IMR-90 (cell line): ENCODE measurements around the gene USP32. TPM values are rescaled to one million over a fixed set of nuclear protein-coding genes. Genes with fewer than 3 reads are reported as not detected.

ENCODE experiments used
- ATAC-seq: fragments of 200-7000 bp; cut with Tn5 transposase; 2 replicates; pipeline ENCODE4 v1.9.1; 2020; ENCODE audit warnings: low read depth, mild to moderate bottlenecking, moderate library complexity
- BruUV-seq: library from RNA; stranded (reverse); fragments of 400-500 nt; replicated peaks from 2 replicates; lab custom pipeline; 2021; lab: Mats Ljungman, UMichigan
- CTCF ChIA-PET: fragments of 300-600 bp; formaldehyde crosslinking; extraction: SDS; loops from one replicate; lab custom pipeline; 2021; ENCODE audit warnings: antibody characterized with exemption; lab: Yijun Ruan, JAX
- POLR2A ChIA-PET: fragments of 300-600 bp; sonication (Branson Sonifier 250); formaldehyde crosslinking; loops from one replicate; lab custom pipeline; 2022; ENCODE audit warnings: antibody characterized with exemption; ENCODE audit not compliant: unreplicated experiment; lab: Charles Lee
- DNase-seq: peaks from one replicate; pipeline ENCODE4 v3.0.0; 2013
- H2AFZ ChIP-seq: replicated peaks from 2 replicates; pipeline ENCODE3; 2013; ENCODE audit warnings: low read length, mild to moderate bottlenecking; ENCODE audit not compliant: poor library complexity
- H2AK5ac ChIP-seq: 2 replicates; pipeline ENCODE4 v1.6.1; 2013; ENCODE audit warnings: low read depth, low read length, inconsistent platforms
- H2AK9ac ChIP-seq: replicated peaks from 2 replicates; pipeline ENCODE3; 2013; ENCODE audit warnings: mild to moderate bottlenecking, low read depth, low read length, moderate library complexity; ENCODE audit not compliant: poor library complexity
- H2BK120ac ChIP-seq: 2 replicates; pipeline ENCODE4 v1.6.1; 2013; ENCODE audit warnings: low read depth, low read length, inconsistent platforms
- H2BK15ac ChIP-seq: 3 replicates; pipeline ENCODE4 v1.6.1; 2013; ENCODE audit warnings: low read depth, low read length, inconsistent platforms
- H2BK20ac ChIP-seq: 2 replicates; pipeline ENCODE4 v1.6.1; 2013; ENCODE audit warnings: low read depth, mild to moderate bottlenecking, inconsistent platforms, low read length, moderate library complexity
- H2BK5ac ChIP-seq: 2 replicates; pipeline ENCODE4 v1.6.1; 2013; ENCODE audit warnings: mild to moderate bottlenecking, low read depth, low read length, inconsistent platforms; ENCODE audit not compliant: poor library complexity, severe bottlenecking
- H3K14ac ChIP-seq: replicated peaks from 2 replicates; pipeline ENCODE4 v1.6.1; 2013; ENCODE audit warnings: low read depth, low read length, inconsistent platforms
- H3K18ac ChIP-seq: 2 replicates; pipeline ENCODE4 v1.6.1; 2013; ENCODE audit warnings: low read depth, low read length, control low read depth
- H3K23ac ChIP-seq: 2 replicates; pipeline ENCODE4 v1.6.1; 2013; ENCODE audit warnings: low read depth, low read length, inconsistent platforms
- H3K27ac ChIP-seq: 2 replicates; pipeline ENCODE4 v1.5.1; 2013; ENCODE audit warnings: mild to moderate bottlenecking, control low read depth, low read length; ENCODE audit not compliant: insufficient read depth
- H3K27me3 ChIP-seq: 2 replicates; pipeline ENCODE4 v1.6.1; 2013; ENCODE audit warnings: low read length; ENCODE audit not compliant: control insufficient read depth, insufficient read depth
- H3K36me3 ChIP-seq: 2 replicates; pipeline ENCODE4 v1.6.1; 2013; ENCODE audit warnings: low read length, mixed read lengths; ENCODE audit not compliant: control insufficient read depth, insufficient read depth
- H3K4ac ChIP-seq: 2 replicates; pipeline ENCODE4 v1.6.1; 2013; ENCODE audit warnings: low read depth, low read length, inconsistent platforms
- H3K4me1 ChIP-seq: 2 replicates; pipeline ENCODE4 v1.6.1; 2013; ENCODE audit warnings: low read length, mixed read lengths; ENCODE audit not compliant: control insufficient read depth, insufficient read depth
- H3K4me2 ChIP-seq: 2 replicates; pipeline ENCODE4 v1.6.1; 2013; ENCODE audit warnings: low read depth, mild to moderate bottlenecking, control low read depth, low read length, moderate library complexity
- H3K4me3 ChIP-seq: 2 replicates; pipeline ENCODE4 v1.5.1; 2013; ENCODE audit warnings: low read depth, mild to moderate bottlenecking, control low read depth, low read length, moderate library complexity; ENCODE audit not compliant: insufficient read depth
- H3K56ac ChIP-seq: 2 replicates; pipeline ENCODE4 v1.6.1; 2013; ENCODE audit warnings: low read length, inconsistent platforms; ENCODE audit not compliant: insufficient read depth; ENCODE audit errors: extremely low read depth
- H3K79me1 ChIP-seq, 2 experiments: 2 replicates each; pipeline ENCODE4 v1.6.1; 2013; ENCODE audit warnings: low read length in 2 of 2, inconsistent platforms in 1 of 2, low read depth in 1 of 2
- H3K9ac ChIP-seq: 2 replicates; pipeline ENCODE4 v1.6.1; 2013; ENCODE audit warnings: low read depth, low read length, control low read depth
- H3K9me1 ChIP-seq: 2 replicates; pipeline ENCODE4 v1.6.1; 2013; ENCODE audit warnings: low read length, inconsistent platforms; ENCODE audit not compliant: insufficient read depth
- H3K9me3 ChIP-seq: 2 replicates; pipeline ENCODE4 v1.6.1; 2013; ENCODE audit warnings: low read length; ENCODE audit not compliant: control insufficient read depth, insufficient read depth
- H4K20me1 ChIP-seq: 2 replicates; pipeline ENCODE4 v1.6.1; 2013; ENCODE audit warnings: low read length, inconsistent platforms; ENCODE audit not compliant: insufficient read depth
- H4K5ac ChIP-seq: 2 replicates; pipeline ENCODE4 v1.6.1; 2013; ENCODE audit warnings: mild to moderate bottlenecking, low read depth, low read length, control low read depth
- H4K8ac ChIP-seq, 2 experiments: 2 replicates each; pipeline ENCODE4 v1.6.1; 2013; ENCODE audit warnings: low read depth in 2 of 2, low read length in 2 of 2, control low read depth in 1 of 2, inconsistent platforms in 1 of 2
- H4K91ac ChIP-seq: 2 replicates; pipeline ENCODE4 v1.6.1; 2013; ENCODE audit warnings: low read depth, low read length, inconsistent platforms; ENCODE audit not compliant: insufficient read depth
- CHD1 ChIP-seq: IDR thresholded peaks from 2 replicates; pipeline ENCODE4 v1.6.1; 2012; ENCODE audit warnings: low read depth, low read length, improper control_type of control experiment
- CTCF ChIP-seq: conservative IDR thresholded peaks from 2 replicates; pipeline ENCODE4 v1.5.1; 2012; ENCODE audit warnings: mild to moderate bottlenecking, low read depth, low read length, improper control_type of control experiment
- FOS ChIP-seq: fragments of 150-350 bp; IDR thresholded peaks from 2 replicates; pipeline ENCODE4 v1.6.1; 2016; ENCODE audit warnings: low read depth, low read length
- MAFK ChIP-seq: IDR thresholded peaks from 2 replicates; pipeline ENCODE4 v1.6.1; 2012; ENCODE audit warnings: low read depth, low read length, improper control_type of control experiment
- MAZ ChIP-seq: IDR thresholded peaks from 2 replicates; pipeline ENCODE4 v1.6.1; 2012; ENCODE audit warnings: low read depth, mild to moderate bottlenecking, low read length, improper control_type of control experiment, moderate library complexity, borderline replicate concordance
- MXI1 ChIP-seq: IDR thresholded peaks from 2 replicates; pipeline ENCODE4 v1.6.1; 2012; ENCODE audit warnings: low read depth, mild to moderate bottlenecking, low read length, moderate library complexity, borderline replicate concordance
- NFE2L2 ChIP-seq: fragments of 150-350 bp; IDR thresholded peaks from 2 replicates; pipeline ENCODE4 v1.6.1; 2016; ENCODE audit warnings: low read depth, mild to moderate bottlenecking, low read length
- POLR2A ChIP-seq: IDR thresholded peaks from 2 replicates; pipeline ENCODE4 v1.6.1; 2012; ENCODE audit warnings: mild to moderate bottlenecking, low read depth, low read length
- RAD21 ChIP-seq: IDR thresholded peaks from 2 replicates; pipeline ENCODE4 v1.6.1; 2012; ENCODE audit warnings: low read length, improper control_type of control experiment
- RCOR1 ChIP-seq: IDR thresholded peaks from 2 replicates; pipeline ENCODE4 v1.6.1; 2012; ENCODE audit warnings: mild to moderate bottlenecking, low read length, improper control_type of control experiment; ENCODE audit not compliant: insufficient replicate concordance
- SMC3 ChIP-seq: fragments of 150-350 bp; IDR thresholded peaks from 2 replicates; pipeline ENCODE4 v1.6.1; 2016; ENCODE audit warnings: low read depth, mild to moderate bottlenecking, antibody characterized with exemption, low read length, moderate library complexity
- USF2 ChIP-seq: fragments of 150-350 bp; IDR thresholded peaks from 2 replicates; pipeline ENCODE4 v1.6.1; 2017; ENCODE audit warnings: mild to moderate bottlenecking, antibody characterized with exemption, low read length, low read depth
- WGBS, 2 experiments: methylation state at CpG; one replicate each; pipeline versions ENCODE4 v1.1.5 to v1.1.7; 2013; ENCODE audit warnings: missing lambda C conversion rate in 2 of 2; ENCODE audit not compliant: insufficient read length in 1 of 2; ENCODE audit errors: extremely low coverage in 2 of 2; 5-methylcytosine and 5-hydroxymethylcytosine counted together
- dilution Hi-C: fragments of 300-500 bp; cut with HindIII; formaldehyde crosslinking; loops from one replicate; pipeline ENCODE4 v1.14.3; 2018; ENCODE audit warnings: low sequenced_read_pairs; ENCODE audit not compliant: unreplicated experiment
- in situ Hi-C: fragments of 300-500 bp; cut with MboI; formaldehyde crosslinking; loops from 3 replicates; pipeline ENCODE4 v1.14.3; 2019; ENCODE audit warnings: low sequenced_read_pairs, inconsistent platforms, mixed read lengths
- intact Hi-C: fragments of 100-400 bp; cut with micrococcal nuclease; formaldehyde crosslinking; loops from 2 replicates; pipeline ENCODE4 v1.10.0; 2022
- polyA plus RNA-seq, 3 experiments: library from polyadenylated mRNA; depleted of rRNA; stranded (reverse); fragments of >200 nt; gene quantifications; 2 replicates each; pipeline ENCODE4 v1.2.3, GENCODE V29; 2012; ENCODE audit warnings: low replicate concordance in 1 of 3
- total RNA-seq: library from RNA; depleted of rRNA; stranded (reverse); fragments of >200 nt; gene quantifications from 2 replicates; pipeline ENCODE4 v1.2.3, GENCODE V29; 2012

USP32 gene
- total and polyA plus RNA-seq, 2 of the 4 experiments (the other 2 are of a cell fraction) = 16.8 to 46.8 TPM

GRCh38 chr17:60351012-60351695 is 40.8 kb downstream of the USP32 start:
- H3K14ac ChIP-seq = no peak overlapping the region
- dilution Hi-C loops = no loop called here
- H2AFZ ChIP-seq = no peak overlapping the region
- H2BK5ac ChIP-seq = no peak overlapping the region
- no peak overlapping the region for H4K91ac ChIP-seq
- ChIA-PET CTCF (interaction anchor here (0.9 kb wide), 1 partner anchor 13 kb away, joined by 3 read pairs; no protein-coding TSS in a partner anchor), POLR2A (no interaction called here)
- in situ Hi-C loops = no loop called here
- H3K27me3 ChIP-seq = no peaks in the 10 kb centered on the region
- H2AK5ac ChIP-seq = no peak overlapping the region
- no peak overlapping the region for H3K23ac ChIP-seq
- H3K56ac ChIP-seq = no peak overlapping the region
- no peak for ATAC-seq
- DNase-seq = no peak
- peaks cover 3% of the 10 kb centered on the region for H3K9me1 ChIP-seq
- no peak overlapping the region for H2BK20ac ChIP-seq
- no peak overlapping the region for H3K4me3 ChIP-seq
- no peak overlapping the region for H2BK120ac ChIP-seq
- H2BK15ac ChIP-seq = no peak overlapping the region
- peaks cover 54 to 73% of the 10 kb centered on the region in 2 experiments for H3K79me1 ChIP-seq
- H3K27ac ChIP-seq = no peak overlapping the region
- peaks cover 67% of the 10 kb centered on the region for H4K20me1 ChIP-seq
- no peak overlapping the region for H3K4me2 ChIP-seq
- H4K8ac ChIP-seq = no peak overlapping the region
- no peaks in the 10 kb centered on the region for H3K36me3 ChIP-seq
- no peak overlapping the region for H4K5ac ChIP-seq
- H3K4ac ChIP-seq = no peak overlapping the region
- H3K9ac ChIP-seq = no peak overlapping the region
- no peak overlapping the region for H3K18ac ChIP-seq
- H2AK9ac ChIP-seq = no peak overlapping the region
- intact Hi-C loops = loop anchor here (5.0 kb wide), 1 partner anchor 34 kb away; no protein-coding TSS in a partner anchor
- H3K9me3 ChIP-seq = peaks cover under 1% of the 10 kb centered on the region; the same call in 1 of the 2 replicates
- TF ChIP-seq RCOR1 = no peak
- no peak for TF ChIP-seq RAD21
- no peak for TF ChIP-seq SMC3
- no peak for TF ChIP-seq FOS
- TF ChIP-seq MAFK = no peak
- no peak for TF ChIP-seq USF2
- TF ChIP-seq NFE2L2 = no peak
- no peak for TF ChIP-seq CHD1
- no peak for TF ChIP-seq MXI1
- no peak for TF ChIP-seq POLR2A
- TF ChIP-seq CTCF = no peak
- no peak for TF ChIP-seq MAZ
- no TSS peak for BruUV-seq
- peaks cover 9% of the 10 kb centered on the region for H3K4me1 ChIP-seq
- 86% methylated on average over 1 of the region's 11 CpGs; no CpG with 5 or more reads in 1 of the 2 experiments for WGBS, 2 experiments
